Liver (tissue), 9 donors: Measurements from ENCODE around the gene MACROD1. TPM values are rescaled to one million over a fixed set of nuclear protein-coding genes. Genes with fewer than 3 reads are reported as not detected.

Source experiments
- DNase-seq: peaks from one replicate; pipeline ENCODE4 v3.0.0-alpha.2; 2017; ENCODE audit warnings: low spot score
- H3K27ac ChIP-seq, 2 donors: one replicate each; pipeline ENCODE4 v1.7.0; 2013; ENCODE audit warnings: inconsistent platforms in 2 of 2, low read length in 2 of 2, control low read depth in 1 of 2, low read depth in 1 of 2, mild to moderate bottlenecking in 1 of 2
- H3K27me3 ChIP-seq, 4 donors: one replicate each; pipeline versions ENCODE4 v1.6.1 to v1.7.0; 2013; ENCODE audit warnings: low read length in 3 of 4, inconsistent platforms in 1 of 4, mild to moderate bottlenecking in 1 of 4, moderate library complexity in 1 of 4; ENCODE audit not compliant: control insufficient read depth in 4 of 4, insufficient read depth in 4 of 4
- H3K36me3 ChIP-seq, 4 donors: one replicate each; pipeline versions ENCODE4 v1.6.1 to v1.7.0; 2013; ENCODE audit warnings: low read length in 3 of 4, mild to moderate bottlenecking in 3 of 4, low read depth in 1 of 4, moderate library complexity in 1 of 4; ENCODE audit not compliant: control insufficient read depth in 4 of 4, insufficient read depth in 3 of 4
- H3K4me1 ChIP-seq, 4 donors: one replicate each; pipeline versions ENCODE4 v1.6.1 to v1.7.0; 2013; ENCODE audit warnings: low read length in 3 of 4, mild to moderate bottlenecking in 3 of 4, moderate library complexity in 1 of 4; ENCODE audit not compliant: control insufficient read depth in 4 of 4, insufficient read depth in 4 of 4
- H3K4me3 ChIP-seq, 3 donors: one replicate each; pipeline versions ENCODE4 v1.6.1 to v1.7.0; 2013; ENCODE audit warnings: low read length in 3 of 3, control low read depth in 1 of 3, low read depth in 1 of 3, mild to moderate bottlenecking in 1 of 3
- H3K9ac ChIP-seq, 2 donors: one replicate each; pipeline ENCODE4 v1.7.0; 2013; ENCODE audit warnings: low read length in 2 of 2, mild to moderate bottlenecking in 2 of 2, moderate library complexity in 2 of 2, control low read depth in 1 of 2, low read depth in 1 of 2
- H3K9me3 ChIP-seq, 4 donors: one replicate each; pipeline versions ENCODE4 v1.6.1 to v1.7.0; 2013; ENCODE audit warnings: low read length in 3 of 4; ENCODE audit not compliant: control insufficient read depth in 4 of 4
- FOXA2 ChIP-seq: IDR thresholded peaks from 2 replicates; pipeline ENCODE4 v1.6.1; 2016; ENCODE audit warnings: antibody characterized with exemption
- GABPA ChIP-seq, 2 donors: IDR thresholded peaks in 1 of 2; conservative IDR thresholded peaks in 1 of 2; 2 replicates each; pipeline ENCODE4 v1.6.1; 2016; ENCODE audit warnings: antibody characterized with exemption in 2 of 2, mild to moderate bottlenecking in 1 of 2, moderate library complexity in 1 of 2
- HNF4A ChIP-seq, 2 donors: conservative IDR thresholded peaks; 2 replicates each; pipeline ENCODE4 v1.6.1; 2016; ENCODE audit warnings: antibody characterized with exemption in 2 of 2, mild to moderate bottlenecking in 2 of 2
- HNF4G ChIP-seq: IDR thresholded peaks from 2 replicates; pipeline ENCODE4 v1.6.1; 2016; ENCODE audit warnings: antibody characterized with exemption
- JUND ChIP-seq, 2 donors: IDR thresholded peaks; 2 replicates each; pipeline ENCODE4 v1.6.1; 2016; ENCODE audit warnings: antibody characterized with exemption in 2 of 2
- NR2F2 ChIP-seq: IDR thresholded peaks from 2 replicates; pipeline ENCODE4 v1.6.1; 2016; ENCODE audit warnings: antibody characterized with exemption
- RAD21 ChIP-seq, 2 donors: IDR thresholded peaks; 2 replicates each; pipeline ENCODE4 v1.6.1; 2016; ENCODE audit warnings: antibody characterized with exemption in 2 of 2, mild to moderate bottlenecking in 2 of 2
- TAF1 ChIP-seq: conservative IDR thresholded peaks from 2 replicates; pipeline ENCODE4 v1.6.1; 2016; ENCODE audit warnings: antibody characterized with exemption, mild to moderate bottlenecking
- YY1 ChIP-seq: IDR thresholded peaks from 2 replicates; pipeline ENCODE4 v1.6.1; 2016; ENCODE audit warnings: antibody characterized with exemption, mild to moderate bottlenecking
- WGBS: extraction: QIAGEN DNeasy Blood & Tissue Kit; methylation state at CpG from one replicate; pipeline ENCODE4 v1.1.7; 2013; 5-methylcytosine and 5-hydroxymethylcytosine counted together
- polyA plus RNA-seq, 2 donors: library from polyadenylated mRNA; stranded (reverse) in 1 of 2; unstranded in 1 of 2; fragments of 200-250 nt in 1 of 2; fragments of >200 nt in 1 of 2; fragmentation: Nextera tagmentation in 1 of 2; extraction: Ambion mirVana in 1 of 2; gene quantifications; one replicate each; pipeline versions ENCODE4 v1.2.1 to v1.2.3, GENCODE V29; 2013 to 2015
- total RNA-seq, 2 donors: library from RNA; depleted of rRNA; stranded (reverse); fragments of >200 nt; gene quantifications; one replicate each; pipeline ENCODE4 v1.2.3, GENCODE V29; 2014
- TF ChIP-seq, protein P1 (sequence below): IDR thresholded peaks from 2 replicates; pipeline ENCODE4 v1.6.1; 2016; ENCODE audit warnings: antibody characterized with exemption, mild to moderate bottlenecking
- TF ChIP-seq, protein P2 (sequence below): IDR thresholded peaks from 2 replicates; pipeline ENCODE4 v1.6.1; 2016; ENCODE audit warnings: antibody characterized with exemption
- TF ChIP-seq, protein P3 (sequence below): IDR thresholded peaks from 2 replicates; pipeline ENCODE4 v1.6.1; 2016; ENCODE audit warnings: antibody characterized with exemption
- TF ChIP-seq, protein P4 (sequence below): IDR thresholded peaks from 2 replicates; pipeline ENCODE4 v1.6.1; 2016; ENCODE audit warnings: antibody characterized with exemption
- TF ChIP-seq, protein P5 (sequence below): fragments of 150-350 bp; IDR thresholded peaks from 2 replicates; pipeline ENCODE4 v1.5.1; 2017; ENCODE audit warnings: improper control_type of control experiment, low read depth, low read length; ENCODE audit not compliant: missing input control
- donor health status: healthy.
- donor health status: healthy.
- donor health status: healthy.
- donor health status: healthy.
- donor health status: healthy.

The MACROD1 gene
- total and polyA plus RNA-seq, 4 donors, result 8.9 to 25.9 (median 13.1) TPM

DNA sequence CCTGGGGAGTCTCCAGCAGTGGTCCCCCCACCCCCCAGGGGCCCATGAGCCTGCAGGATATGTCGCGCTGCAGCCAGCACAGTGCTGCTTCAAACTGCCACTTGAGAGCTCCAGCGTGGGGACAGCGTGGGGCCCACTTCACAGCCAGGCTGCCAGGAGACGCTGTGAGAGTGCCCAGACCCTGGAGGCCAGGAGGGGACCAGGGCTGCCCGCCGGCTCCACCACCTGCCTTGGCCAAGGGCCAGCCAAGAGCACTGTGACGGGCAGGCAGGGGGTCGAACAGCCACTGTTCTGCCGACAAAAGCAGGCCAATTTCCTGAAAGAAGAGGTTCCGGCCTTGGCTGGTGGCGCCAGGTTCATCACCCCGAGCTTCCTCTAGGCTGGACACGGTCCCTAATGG lies 70.0 kb downstream of the MACROD1 start:
- Histone ChIP-seq H3K27me3 (no peaks in the 10 kb centered on the region), H3K36me3 (no peaks in the 10 kb centered on the region), H3K9ac (no peak overlapping the region), H3K9me3 (no peaks in the 10 kb centered on the region), H3K27ac (no peak overlapping the region), H3K4me3 (no peak overlapping the region), H3K4me1 (peaks cover 3 to 30% (median 23%) of the 10 kb centered on the region in 4 donors)
- TF ChIP-seq HNF4A (conservative IDR thresholded peaks at IDR 0.05) (no peak), FOXA2 (no peak), JUND (IDR thresholded peaks at IDR 0.05) (no peak), TAF1 (no peak), HNF4G (no peak), GABPA (IDR thresholded peaks at IDR 0.05 in 1 of 2, conservative IDR thresholded peaks at IDR 0.05 in 1 of 2) (no peak), YY1 (no peak), NR2F2 (no peak)
- TF ChIP-seq, protein P1, sequence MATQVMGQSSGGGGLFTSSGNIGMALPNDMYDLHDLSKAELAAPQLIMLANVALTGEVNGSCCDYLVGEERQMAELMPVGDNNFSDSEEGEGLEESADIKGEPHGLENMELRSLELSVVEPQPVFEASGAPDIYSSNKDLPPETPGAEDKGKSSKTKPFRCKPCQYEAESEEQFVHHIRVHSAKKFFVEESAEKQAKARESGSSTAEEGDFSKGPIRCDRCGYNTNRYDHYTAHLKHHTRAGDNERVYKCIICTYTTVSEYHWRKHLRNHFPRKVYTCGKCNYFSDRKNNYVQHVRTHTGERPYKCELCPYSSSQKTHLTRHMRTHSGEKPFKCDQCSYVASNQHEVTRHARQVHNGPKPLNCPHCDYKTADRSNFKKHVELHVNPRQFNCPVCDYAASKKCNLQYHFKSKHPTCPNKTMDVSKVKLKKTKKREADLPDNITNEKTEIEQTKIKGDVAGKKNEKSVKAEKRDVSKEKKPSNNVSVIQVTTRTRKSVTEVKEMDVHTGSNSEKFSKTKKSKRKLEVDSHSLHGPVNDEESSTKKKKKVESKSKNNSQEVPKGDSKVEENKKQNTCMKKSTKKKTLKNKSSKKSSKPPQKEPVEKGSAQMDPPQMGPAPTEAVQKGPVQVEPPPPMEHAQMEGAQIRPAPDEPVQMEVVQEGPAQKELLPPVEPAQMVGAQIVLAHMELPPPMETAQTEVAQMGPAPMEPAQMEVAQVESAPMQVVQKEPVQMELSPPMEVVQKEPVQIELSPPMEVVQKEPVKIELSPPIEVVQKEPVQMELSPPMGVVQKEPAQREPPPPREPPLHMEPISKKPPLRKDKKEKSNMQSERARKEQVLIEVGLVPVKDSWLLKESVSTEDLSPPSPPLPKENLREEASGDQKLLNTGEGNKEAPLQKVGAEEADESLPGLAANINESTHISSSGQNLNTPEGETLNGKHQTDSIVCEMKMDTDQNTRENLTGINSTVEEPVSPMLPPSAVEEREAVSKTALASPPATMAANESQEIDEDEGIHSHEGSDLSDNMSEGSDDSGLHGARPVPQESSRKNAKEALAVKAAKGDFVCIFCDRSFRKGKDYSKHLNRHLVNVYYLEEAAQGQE, result no peak
- TF ChIP-seq, protein P2, sequence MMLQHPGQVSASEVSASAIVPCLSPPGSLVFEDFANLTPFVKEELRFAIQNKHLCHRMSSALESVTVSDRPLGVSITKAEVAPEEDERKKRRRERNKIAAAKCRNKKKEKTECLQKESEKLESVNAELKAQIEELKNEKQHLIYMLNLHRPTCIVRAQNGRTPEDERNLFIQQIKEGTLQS, result no peak
- TF ChIP-seq, protein P3, sequence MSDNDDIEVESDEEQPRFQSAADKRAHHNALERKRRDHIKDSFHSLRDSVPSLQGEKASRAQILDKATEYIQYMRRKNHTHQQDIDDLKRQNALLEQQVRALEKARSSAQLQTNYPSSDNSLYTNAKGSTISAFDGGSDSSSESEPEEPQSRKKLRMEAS, result no peak
- WGBS, result 85% methylated on average over 14 of the region's 14 CpGs
- no peak for DNase-seq

DNA sequence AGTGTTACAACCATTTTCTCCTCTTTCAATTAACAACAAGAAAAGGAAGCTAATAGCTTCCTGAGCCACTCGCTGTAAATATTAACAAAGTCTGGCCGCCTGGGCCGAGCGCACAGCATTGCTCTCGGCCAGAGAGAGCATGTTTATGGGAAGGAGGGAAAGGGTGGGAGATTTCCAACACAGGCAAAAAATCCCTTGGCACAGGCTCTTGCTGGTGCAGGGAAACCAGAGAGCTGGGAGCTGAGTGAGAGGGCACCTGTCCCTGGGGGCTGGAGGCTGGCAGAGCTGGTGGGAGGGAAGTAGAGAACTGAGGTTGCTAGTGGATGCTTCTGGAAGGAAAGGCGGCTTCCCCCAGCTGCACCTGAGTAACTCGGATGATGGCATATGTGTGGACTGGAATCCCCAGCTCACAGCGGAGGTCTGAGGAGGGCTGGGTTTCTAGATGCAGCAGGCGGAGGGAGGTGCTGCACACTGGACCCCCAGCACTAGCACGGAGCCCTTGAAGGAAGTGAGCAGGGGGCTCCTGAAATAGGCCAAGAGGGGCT lies 70.6 kb downstream of the MACROD1 start:
- Histone ChIP-seq H3K27me3 (no peaks in the 10 kb centered on the region), H3K9me3 (no peaks in the 10 kb centered on the region), H3K36me3 (no peaks in the 10 kb centered on the region), H3K4me1 (peaks cover 6 to 32% (median 23%) of the 10 kb centered on the region in 4 donors), H3K4me3 (no peak overlapping the region), H3K9ac (no peak overlapping the region), H3K27ac (no peak overlapping the region)
- 87% methylated on average over 10 of the region's 10 CpGs for WGBS
- TF ChIP-seq HNF4G (no peak), FOXA2 (no peak), TAF1 (no peak), RAD21 (IDR thresholded peaks at IDR 0.05) (no peak), YY1 (no peak), NR2F2 (no peak), GABPA (IDR thresholded peaks at IDR 0.05 in 1 of 2, conservative IDR thresholded peaks at IDR 0.05 in 1 of 2) (no peak), HNF4A (conservative IDR thresholded peaks at IDR 0.05) (no peak)
- TF ChIP-seq, protein P3, result no peak
- TF ChIP-seq, protein P4, sequence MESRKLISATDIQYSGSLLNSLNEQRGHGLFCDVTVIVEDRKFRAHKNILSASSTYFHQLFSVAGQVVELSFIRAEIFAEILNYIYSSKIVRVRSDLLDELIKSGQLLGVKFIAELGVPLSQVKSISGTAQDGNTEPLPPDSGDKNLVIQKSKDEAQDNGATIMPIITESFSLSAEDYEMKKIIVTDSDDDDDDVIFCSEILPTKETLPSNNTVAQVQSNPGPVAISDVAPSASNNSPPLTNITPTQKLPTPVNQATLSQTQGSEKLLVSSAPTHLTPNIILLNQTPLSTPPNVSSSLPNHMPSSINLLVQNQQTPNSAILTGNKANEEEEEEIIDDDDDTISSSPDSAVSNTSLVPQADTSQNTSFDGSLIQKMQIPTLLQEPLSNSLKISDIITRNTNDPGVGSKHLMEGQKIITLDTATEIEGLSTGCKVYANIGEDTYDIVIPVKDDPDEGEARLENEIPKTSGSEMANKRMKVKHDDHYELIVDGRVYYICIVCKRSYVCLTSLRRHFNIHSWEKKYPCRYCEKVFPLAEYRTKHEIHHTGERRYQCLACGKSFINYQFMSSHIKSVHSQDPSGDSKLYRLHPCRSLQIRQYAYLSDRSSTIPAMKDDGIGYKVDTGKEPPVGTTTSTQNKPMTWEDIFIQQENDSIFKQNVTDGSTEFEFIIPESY, result no peak
- TF ChIP-seq, protein P5, sequence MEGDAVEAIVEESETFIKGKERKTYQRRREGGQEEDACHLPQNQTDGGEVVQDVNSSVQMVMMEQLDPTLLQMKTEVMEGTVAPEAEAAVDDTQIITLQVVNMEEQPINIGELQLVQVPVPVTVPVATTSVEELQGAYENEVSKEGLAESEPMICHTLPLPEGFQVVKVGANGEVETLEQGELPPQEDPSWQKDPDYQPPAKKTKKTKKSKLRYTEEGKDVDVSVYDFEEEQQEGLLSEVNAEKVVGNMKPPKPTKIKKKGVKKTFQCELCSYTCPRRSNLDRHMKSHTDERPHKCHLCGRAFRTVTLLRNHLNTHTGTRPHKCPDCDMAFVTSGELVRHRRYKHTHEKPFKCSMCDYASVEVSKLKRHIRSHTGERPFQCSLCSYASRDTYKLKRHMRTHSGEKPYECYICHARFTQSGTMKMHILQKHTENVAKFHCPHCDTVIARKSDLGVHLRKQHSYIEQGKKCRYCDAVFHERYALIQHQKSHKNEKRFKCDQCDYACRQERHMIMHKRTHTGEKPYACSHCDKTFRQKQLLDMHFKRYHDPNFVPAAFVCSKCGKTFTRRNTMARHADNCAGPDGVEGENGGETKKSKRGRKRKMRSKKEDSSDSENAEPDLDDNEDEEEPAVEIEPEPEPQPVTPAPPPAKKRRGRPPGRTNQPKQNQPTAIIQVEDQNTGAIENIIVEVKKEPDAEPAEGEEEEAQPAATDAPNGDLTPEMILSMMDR, result no peak
- TF ChIP-seq, protein P2, result no peak
- DNase-seq, result no peak
